Germinal center (tissue), 1 donor: ENCODE results near the gene HSPA1L.
"Not testable (repeated sequence)": the region's sequence is repeated elsewhere in the genome, so short reads cannot be mapped to it uniquely, and the experiment has no call there.

ENCODE experiments used
- DNase-seq: peaks from one replicate; pipeline ENCODE4 v3.0.0; 2012; ENCODE audit warnings: mixed read lengths, low spot score

HSPA1L gene

GRCh38 chr6:31836474-31837368 lies 21.6 kb upstream of the HSPA1L start:
- DNase-seq, result no peak

GRCh38 chr6:31836047-31836473 lies 21.0 kb upstream of the HSPA1L start:
- no peak for DNase-seq

DNA sequence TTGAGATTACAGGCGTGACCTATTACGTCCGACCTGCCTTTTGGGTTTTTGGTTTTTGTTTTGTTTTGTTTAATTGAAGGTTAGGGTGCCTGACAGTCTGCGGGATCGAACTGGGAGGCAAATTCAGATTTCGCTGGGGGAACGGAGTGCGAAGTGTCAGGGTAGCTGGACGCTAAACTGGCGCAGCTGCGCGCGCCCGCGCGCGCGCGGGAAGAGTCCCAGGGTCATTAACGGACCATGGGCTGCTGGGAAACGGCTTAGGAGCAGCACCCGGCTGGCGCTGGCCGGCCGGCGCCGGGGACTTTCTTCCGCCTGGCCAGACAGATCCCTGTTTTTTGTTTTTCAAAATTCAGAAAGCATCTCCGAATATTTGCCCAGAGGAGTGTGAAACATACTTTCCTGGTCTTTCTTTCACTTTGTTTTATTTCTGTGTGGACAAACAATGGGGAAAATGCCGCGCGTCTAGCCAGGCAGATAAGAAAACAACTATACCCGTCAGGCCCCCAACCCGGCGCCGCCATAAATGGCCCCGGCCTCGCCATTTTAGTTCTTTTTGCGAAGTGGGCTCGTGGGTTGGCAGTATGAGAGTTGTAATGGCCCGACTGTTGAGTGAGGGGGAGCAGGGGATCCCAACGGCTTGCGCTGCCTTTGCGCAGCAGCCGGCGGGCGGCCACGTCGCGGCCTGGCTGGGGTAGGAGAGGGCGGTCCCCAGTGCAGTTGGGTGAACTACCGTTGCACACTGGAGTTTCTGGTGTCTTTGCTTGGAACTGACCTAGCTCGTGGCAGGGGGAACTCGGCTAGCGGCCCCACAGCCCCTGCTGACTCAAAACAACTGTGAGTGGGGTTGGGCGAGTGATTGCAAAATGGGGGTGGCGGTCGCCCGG lies 19.5 kb upstream of the HSPA1L start:
- DNase-seq, result peak; percentile 75

DNA sequence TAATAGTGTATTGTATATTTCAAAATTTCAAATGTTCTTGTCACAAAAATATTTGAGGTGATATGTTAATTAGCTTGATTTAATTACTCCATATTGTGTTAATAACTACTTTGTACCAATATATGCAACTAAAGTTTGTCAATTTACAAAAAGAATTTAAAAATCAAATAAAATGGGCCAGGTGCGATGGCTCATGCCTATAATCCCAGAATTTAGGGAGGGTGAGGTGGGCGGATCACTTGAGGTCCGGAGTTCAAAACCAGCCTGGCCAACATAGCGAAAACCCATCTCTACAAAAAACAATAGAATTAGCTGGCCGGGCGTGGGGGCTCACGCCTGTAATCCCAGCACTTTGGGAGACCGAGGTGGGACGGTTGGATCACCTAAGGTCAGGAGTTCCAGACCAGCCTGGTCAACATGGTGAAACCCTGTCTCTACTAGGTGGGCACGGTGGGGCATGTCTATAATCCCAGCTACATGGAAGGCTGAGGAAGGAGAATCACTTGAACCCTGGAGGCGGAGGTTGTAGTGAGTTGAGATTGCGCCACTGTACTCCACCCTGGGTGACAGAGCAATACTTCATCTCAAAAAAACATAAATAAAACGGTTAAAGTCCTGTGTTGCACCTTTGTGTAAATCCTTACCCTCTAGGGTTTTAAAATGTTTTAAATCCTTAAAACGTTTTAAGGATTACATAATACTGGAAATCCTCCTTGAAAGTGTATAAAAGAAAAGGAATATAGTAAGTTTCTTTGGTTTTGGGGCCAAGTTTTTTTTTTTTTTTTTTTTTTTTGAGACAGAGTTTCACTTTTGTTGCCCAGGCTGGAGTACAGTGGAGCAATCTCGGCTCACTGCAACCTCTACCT lies 16.5 kb upstream of the HSPA1L start:
- no peak for DNase-seq

DNA sequence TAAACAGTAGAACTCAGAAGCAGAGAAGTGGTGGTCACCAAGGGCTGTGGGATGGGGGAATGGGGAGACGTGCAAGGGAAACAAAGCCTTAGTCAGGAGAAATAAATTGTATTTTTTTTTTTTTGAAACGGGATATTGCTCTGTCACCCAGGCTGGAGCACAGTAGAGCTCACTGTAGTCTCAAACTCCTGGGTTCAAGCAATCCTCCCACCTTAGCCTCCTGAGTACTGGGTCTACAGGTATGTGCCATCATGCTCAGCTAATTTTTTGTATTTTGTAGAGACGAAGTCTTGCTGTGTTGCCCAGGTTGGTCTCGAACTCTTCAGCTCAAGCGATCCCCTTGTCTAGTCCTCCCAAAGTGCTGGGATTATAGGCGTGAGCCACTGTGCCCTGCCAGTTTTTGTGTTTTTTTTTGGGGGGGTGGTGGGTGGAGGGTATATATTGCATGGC lies 15.8 kb upstream of the HSPA1L start:
- DNase-seq, result no peak

DNA sequence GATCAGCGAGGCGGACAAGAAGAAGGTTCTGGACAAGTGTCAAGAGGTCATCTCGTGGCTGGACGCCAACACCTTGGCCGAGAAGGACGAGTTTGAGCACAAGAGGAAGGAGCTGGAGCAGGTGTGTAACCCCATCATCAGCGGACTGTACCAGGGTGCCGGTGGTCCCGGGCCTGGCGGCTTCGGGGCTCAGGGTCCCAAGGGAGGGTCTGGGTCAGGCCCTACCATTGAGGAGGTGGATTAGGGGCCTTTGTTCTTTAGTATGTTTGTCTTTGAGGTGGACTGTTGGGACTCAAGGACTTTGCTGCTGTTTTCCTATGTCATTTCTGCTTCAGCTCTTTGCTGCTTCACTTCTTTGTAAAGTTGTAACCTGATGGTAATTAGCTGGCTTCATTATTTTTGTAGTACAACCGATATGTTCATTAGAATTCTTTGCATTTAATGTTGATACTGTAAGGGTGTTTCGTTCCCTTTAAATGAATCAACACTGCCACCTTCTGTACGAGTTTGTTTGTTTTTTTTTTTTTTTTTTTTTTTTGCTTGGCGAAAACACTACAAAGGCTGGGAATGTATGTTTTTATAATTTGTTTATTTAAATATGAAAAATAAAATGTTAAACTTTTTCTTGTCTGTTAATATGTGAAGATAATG lies 14.7 kb upstream of the HSPA1L start:
- DNase-seq, result peak; percentile 57

GRCh38 chr6:31827286-31828079 lies 12.4 kb upstream of the HSPA1L start, which contains the start of gene HSPA1B:
HSPA1B (plus strand) TSS chr6:31827738; CDS start chr6:31827951, 213 bp downstream.
- DNase-seq, result peak; percentile 91

DNA sequence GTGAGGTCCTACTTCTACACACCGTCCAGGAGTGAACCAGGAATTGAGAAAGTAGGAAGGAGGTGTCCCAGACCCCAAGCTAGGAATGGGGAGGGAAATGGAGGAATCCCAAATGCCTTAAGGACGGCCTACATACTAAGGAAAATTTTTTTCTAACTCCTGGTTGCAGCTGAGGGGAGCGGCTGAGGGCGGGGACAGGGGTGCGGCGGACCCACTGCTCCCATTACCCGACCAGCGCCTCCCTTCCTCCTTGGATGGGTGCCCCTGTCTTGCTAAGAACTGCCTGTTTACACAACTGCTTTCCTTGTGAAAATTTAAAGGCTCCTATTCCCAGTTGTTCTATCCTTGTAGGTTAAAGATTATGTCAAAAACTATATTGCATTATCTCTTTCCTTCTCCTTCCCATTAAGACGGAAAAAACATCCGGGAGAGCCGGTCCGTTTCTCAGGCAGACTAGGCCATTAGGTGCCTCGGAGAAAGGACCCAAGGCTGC lies 11.8 kb upstream of the HSPA1L start:
- DNase-seq, result peak; percentile 68

DNA sequence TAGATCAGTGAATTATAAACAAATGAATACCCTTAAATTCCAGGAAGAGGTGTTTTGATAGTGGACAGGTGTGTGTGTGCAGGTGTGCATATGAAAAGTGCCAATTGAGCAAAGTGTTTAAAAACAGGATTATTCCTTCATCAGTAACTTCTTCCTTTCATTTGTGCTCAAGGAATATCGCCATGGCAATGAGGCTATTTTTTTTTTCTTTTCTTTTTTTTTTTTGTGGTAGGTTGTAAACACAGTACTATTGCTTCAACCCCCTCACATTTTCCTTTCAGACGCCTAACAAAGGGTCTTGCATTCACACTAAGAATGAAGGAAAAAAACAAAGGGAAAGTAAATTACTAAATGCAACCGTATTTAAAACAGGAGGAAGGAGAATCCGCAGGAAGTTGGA lies 10.5 kb upstream of the HSPA1L start:
- no peak for DNase-seq

DNA sequence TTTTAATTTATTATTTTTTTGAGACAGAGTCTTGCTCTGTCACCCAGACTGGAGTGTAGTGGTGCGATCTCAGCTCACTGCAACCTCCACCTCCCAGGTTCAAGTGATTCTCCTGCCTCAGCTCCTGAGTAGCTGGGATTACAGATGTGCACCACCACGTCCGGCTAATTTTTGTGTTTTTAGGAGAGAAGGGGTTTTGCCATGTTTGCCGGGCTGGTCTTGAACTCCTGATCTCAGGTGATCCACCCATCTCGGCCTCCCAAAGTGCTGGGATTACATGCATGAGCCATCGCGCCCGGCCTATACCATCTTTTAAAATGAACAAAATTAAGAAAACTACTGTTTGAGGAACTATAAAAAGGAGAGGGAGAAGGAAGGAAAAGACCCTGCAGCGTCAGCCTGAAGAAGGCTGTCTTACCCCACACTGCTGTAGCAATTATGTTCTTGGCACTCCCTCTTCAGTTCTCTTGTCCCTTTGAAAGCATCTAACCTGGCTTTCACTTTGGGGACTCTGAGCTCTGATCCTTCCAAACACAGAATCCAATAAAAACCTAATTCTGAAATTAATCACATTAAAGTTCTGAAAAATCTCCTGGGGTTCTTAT lies 8.6 kb upstream of the HSPA1L start:
- not testable (repeated sequence) for DNase-seq

- DNase-seq, result peak; percentile 75
Measured at GRCh38 chr6:31822036-31822821, 7.1 kb upstream of the HSPA1L start.

- peak; percentile 60 for DNase-seq
Measured at GRCh38 chr6:31821301-31822035, 6.4 kb upstream of the HSPA1L start.

DNA sequence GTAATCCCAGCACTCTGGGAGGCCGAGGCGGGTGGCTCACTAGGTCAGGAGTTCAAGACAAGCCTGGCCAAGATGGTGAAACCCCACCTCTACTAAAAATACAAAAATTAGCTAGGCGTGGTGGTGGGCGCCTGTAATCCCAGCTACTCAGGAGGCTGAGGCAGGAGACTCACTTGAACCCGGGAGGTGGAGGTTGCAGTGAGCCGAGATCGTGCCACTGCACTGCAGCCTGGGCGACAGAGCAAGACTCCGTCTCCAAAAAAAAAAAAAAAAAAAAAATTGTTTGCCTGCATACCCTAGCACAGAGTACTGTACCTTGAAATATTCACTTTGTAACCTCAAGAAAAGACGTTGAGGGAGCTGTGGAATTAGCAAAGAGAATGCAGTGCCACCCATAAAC lies 5.3 kb upstream of the HSPA1L start:
- DNase-seq, result not testable (repeated sequence)

DNA sequence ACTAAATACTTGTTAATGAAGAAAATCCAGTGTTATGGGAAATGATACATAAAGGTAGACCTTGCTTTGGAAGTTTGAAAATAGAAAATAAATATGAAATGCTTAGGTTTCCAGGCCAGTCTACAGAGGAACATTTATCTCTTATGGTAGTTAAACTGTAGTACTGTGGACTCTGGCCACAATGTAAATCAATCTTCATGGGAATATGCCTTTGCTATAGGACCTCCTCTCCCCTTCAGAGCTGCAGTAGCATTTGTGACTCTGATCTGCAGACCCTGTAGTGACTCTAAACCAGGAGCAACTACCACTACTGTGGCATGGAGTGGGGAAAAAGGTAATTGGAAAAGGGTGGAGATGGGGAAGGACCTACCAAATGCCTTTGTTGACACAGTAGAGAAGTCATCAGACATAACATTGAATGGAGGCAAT lies 4.8 kb upstream of the HSPA1L start:
- no peak for DNase-seq

- DNase-seq, result not testable (repeated sequence)
Measured at GRCh38 chr6:31817929-31818511, 2.9 kb upstream of the HSPA1L start.

GRCh38 chr6:31817133-31817928 lies 2.2 kb upstream of the HSPA1L start:
- not testable (repeated sequence) for DNase-seq

DNA sequence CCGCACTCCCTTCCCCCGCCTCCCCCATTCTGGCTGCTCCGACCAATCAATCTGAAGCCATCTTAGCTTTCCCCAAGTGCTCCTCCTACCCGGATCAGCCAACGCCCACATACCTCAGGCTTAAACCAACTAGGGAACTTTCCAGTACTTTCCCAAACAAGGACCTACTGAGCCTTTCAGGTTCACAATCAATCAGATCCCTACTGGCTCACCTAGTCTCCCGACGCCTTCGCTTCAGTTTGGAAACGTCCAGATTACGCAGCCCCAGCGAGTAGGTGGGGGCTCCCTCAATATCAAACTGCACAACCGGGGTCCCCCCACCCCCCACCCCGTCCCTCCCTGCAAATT lies 432 bp downstream of the HSPA1L start:
- peak; percentile 65 for DNase-seq
